Measurements from ENCODE around the gene ANXA7. TPM values are rescaled to one million over a fixed set of nuclear protein-coding genes. Genes with fewer than 3 reads are reported as not detected.
"Not testable (repeated sequence)": the region's sequence is repeated elsewhere in the genome, so short reads cannot be mapped to it uniquely, and the experiment has no call there.

The ANXA7 gene
- total RNA-seq, 2 donors from 2014 or later = 104 to 153 TPM

GRCh38 chr10:73368238-73368637 is 45.6 kb downstream of the ANXA7 start:
- Mint-ChIP-seq H3K9me3 (no peaks in the 10 kb centered on the region), H3K36me3 (peaks cover 10 to 34% of the 10 kb centered on the region in 2 donors), H3K27ac (peak overlapping the region; percentile 11 to 59)
- DNase-seq (ENCODE audit: low spot score in 2 of 2) (no peak), ATAC-seq (peak; percentile 90 to 95)

DNA sequence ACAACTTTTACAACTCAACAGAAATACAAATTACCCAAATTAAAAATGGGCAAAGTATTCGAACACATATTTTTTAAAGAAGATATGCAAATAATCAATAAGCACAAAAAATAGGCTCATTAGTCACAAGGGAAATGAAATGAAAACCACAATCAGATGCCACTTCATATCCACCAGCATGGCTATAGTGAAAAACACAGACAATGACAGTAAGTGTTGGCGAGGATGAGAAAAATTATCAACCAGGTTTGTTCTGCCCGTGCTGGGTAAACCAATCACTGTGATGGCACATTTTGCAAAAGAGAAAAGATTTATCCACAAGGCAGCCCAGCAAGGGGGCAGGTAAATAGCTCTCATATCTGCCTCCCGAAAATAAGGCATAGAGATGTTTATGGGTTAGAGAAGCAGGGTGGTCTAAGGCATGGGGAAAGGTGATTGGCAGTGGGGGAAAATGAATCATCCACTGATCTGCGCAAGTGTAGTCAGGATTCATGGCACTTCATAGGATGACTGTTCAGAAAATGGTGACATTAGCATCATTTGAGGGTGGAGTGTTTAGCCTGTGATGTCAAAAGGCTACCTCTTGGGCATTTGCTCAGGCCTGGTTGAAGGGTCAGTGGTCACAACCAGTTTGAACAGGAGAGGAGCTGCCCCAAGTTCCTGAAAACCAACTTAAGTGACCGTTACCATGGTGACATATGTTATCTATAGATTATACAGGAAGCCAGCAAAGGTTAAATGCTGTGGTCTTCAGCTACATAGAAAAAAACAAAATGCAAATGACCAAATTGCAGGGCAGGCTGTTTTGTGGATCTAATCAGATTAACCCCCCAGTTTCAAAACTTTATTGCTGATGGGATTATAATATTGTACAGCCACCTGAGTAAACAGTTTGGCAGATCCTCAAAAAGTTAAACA is 47.2 kb downstream of the ANXA7 start:
- Mint-ChIP-seq H3K27ac (peak overlapping the region; percentile 59 to 80), H3K36me3 (peaks cover 10 to 32% of the 10 kb centered on the region in 2 donors), H3K9me3 (no peaks in the 10 kb centered on the region)
- no peak for ATAC-seq
- DNase-seq (ENCODE audit: low spot score in 2 of 2) = no peak

- H3K36me3 Mint-ChIP-seq = peaks cover 10 to 32% of the 10 kb centered on the region in 2 donors
- no peaks in the 10 kb centered on the region for H3K9me3 Mint-ChIP-seq
- ATAC-seq (no peak), DNase-seq (ENCODE audit: low spot score in 2 of 2) (no peak)
- H3K27ac Mint-ChIP-seq = no peak overlapping the region
Measured at GRCh38 chr10:73364964-73365363, 48.9 kb downstream of the ANXA7 start.

DNA sequence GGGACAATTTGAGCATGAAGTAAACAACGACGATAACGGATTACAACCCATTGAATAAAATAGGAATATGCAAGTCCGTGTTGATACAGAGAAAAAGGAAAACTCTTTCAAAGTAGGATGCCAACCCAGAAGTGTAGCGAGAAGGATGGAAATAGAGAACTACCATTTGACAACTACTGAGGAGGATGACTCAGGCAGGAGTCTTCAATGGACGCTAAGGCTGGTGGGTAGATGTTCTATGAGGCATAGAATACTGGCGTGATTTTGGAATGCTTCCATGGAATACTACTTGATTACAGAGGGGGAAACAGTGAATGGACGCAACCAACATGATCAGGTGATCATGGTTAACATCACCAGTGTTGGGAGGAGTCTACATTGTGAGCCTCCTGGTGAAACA is 54.4 kb downstream of the ANXA7 start:
- DNase-seq (ENCODE audit: low spot score in 2 of 2) (no peak), ATAC-seq (no peak)
- peaks cover 0 to 5% of the 10 kb centered on the region in 2 donors for H3K36me3 Mint-ChIP-seq

GRCh38 chr10:73358331-73359279 is 55.3 kb downstream of the ANXA7 start, which contains the start of gene CFAP70:
CFAP70 (minus strand) TSS chr10:73358864; CDS start chr10:73354796, 4,068 bp downstream.
- peak; percentile 97 to 98 for ATAC-seq
- no peaks in the 10 kb centered on the region for H3K9me3 Mint-ChIP-seq
- peak within 1 kb of the TSS; percentile 94 to 99 for H3K27ac Mint-ChIP-seq
- DNase-seq (ENCODE audit: low spot score in 2 of 2) = peak; percentile 91 to 93
- H3K36me3 Mint-ChIP-seq = peaks cover 0 to 5% of the 10 kb centered on the region in 2 donors

More for the DNA sequence above, 54.4 kb downstream of the ANXA7 start:
- Mint-ChIP-seq H3K27ac (no peak overlapping the region), H3K9me3 (no peaks in the 10 kb centered on the region)

DNA sequence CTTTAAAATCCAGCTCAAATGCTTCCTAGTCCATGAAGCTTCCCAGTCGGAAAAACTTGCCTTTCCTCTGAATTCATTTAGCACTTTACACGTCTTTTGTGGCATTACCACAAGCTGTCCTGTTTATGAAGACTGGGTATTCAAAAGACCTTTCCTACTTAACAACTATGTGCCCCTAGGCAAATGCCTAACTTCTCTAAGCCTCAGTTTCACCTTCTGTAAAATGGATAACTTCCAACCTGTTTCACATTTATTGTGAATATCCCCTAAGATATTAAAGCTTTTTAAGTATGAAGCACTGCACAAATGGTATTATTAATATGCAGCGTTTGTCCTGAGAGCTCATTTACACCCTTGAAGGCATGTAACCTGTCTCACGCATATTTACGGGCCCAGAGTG is 56.0 kb downstream of the ANXA7 start:
- no peak for DNase-seq (ENCODE audit: low spot score in 2 of 2)
- Mint-ChIP-seq H3K27ac (peak overlapping the region; percentile 94 to 99), H3K36me3 (peaks cover 0 to 5% of the 10 kb centered on the region in 2 donors), H3K9me3 (no peaks in the 10 kb centered on the region)
- ATAC-seq = no peak

GRCh38 chr10:73357166-73357565 is 56.7 kb downstream of the ANXA7 start:
- DNase-seq (ENCODE audit: low spot score in 2 of 2) (no peak), ATAC-seq (no peak)
- no peak overlapping the region for H3K27ac Mint-ChIP-seq
- peaks cover 0 to 5% of the 10 kb centered on the region in 2 donors for H3K36me3 Mint-ChIP-seq
- no peaks in the 10 kb centered on the region for H3K9me3 Mint-ChIP-seq

DNA sequence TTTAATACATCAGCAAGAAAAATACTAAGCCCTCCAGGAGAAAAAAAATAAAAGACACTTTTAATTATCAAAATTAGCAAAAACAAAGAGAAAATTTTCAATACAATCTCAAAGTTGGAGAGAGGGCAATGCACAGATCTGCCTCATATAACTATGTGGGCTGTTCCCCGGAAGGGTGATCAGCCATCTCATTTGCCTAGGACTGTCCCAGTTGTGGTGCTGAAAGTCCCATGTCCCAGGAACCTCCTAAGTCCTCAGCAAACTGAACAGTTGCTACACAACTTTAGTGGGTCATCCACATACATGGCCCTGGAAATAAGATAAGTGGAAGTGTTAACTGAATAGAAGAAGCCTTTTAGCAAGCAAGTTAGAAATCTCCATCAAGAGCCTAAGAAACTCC is 69.6 kb downstream of the ANXA7 start:
- H3K27ac Mint-ChIP-seq = no peak overlapping the region
- no peak for ATAC-seq

DNA sequence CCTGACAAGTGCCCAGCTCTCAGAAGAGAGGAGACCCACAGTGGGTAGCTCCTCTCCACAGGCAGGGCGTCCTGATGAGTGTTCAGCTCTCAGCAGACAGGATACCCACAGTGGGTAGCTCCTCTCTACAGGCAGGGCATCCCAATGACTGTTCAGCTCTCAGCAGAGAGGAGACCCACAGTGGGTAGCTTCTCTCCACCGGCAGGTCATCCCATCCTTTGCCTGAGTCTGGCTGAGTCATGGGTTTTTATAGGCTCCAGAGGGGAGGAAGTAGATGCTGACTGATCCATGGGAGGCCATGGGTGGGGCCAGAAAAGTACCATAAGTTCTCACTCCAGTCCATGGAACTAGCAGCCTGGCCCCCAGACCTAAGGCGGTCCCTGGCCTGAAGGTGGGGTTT is 73.7 kb downstream of the ANXA7 start:
- no peaks in the 10 kb centered on the region for H3K9me3 Mint-ChIP-seq
- DNase-seq (ENCODE audit: low spot score in 2 of 2) (no peak), ATAC-seq (no peak)
- no peaks in the 10 kb centered on the region for H3K36me3 Mint-ChIP-seq
- H3K27ac Mint-ChIP-seq = no peak overlapping the region

More for the DNA sequence above, 69.6 kb downstream of the ANXA7 start:
- H3K9me3 Mint-ChIP-seq = no peaks in the 10 kb centered on the region
- DNase-seq (ENCODE audit: low spot score in 2 of 2) = no peak
- H3K36me3 Mint-ChIP-seq = no peaks in the 10 kb centered on the region

GRCh38 chr10:73339436-73339835 is 74.4 kb downstream of the ANXA7 start:
- H3K27ac Mint-ChIP-seq = no peak overlapping the region
- H3K36me3 Mint-ChIP-seq = no peaks in the 10 kb centered on the region
- no peaks in the 10 kb centered on the region for H3K9me3 Mint-ChIP-seq
- ATAC-seq = no peak
- no peak for DNase-seq (ENCODE audit: low spot score in 2 of 2)

GRCh38 chr10:73338801-73339368 is 75.0 kb downstream of the ANXA7 start:
- H3K36me3 Mint-ChIP-seq = no peaks in the 10 kb centered on the region
- DNase-seq (ENCODE audit: low spot score in 2 of 2) = no peak
- no peak for ATAC-seq
- no peaks in the 10 kb centered on the region for H3K9me3 Mint-ChIP-seq
- no peak overlapping the region for H3K27ac Mint-ChIP-seq

- no peak for ATAC-seq
- no peak for DNase-seq (ENCODE audit: low spot score in 2 of 2)
- H3K27ac Mint-ChIP-seq = no peak overlapping the region
- H3K9me3 Mint-ChIP-seq = no peaks in the 10 kb centered on the region
- H3K36me3 Mint-ChIP-seq = no peaks in the 10 kb centered on the region
Measured at GRCh38 chr10:73333202-73333601, 80.7 kb downstream of the ANXA7 start.

GRCh38 chr10:73332379-73332778 is 81.5 kb downstream of the ANXA7 start:
- Mint-ChIP-seq H3K27ac (no peak overlapping the region), H3K36me3 (no peaks in the 10 kb centered on the region), H3K9me3 (no peaks in the 10 kb centered on the region)
- DNase-seq (ENCODE audit: low spot score in 2 of 2) (no peak), ATAC-seq (no peak)

- not testable (repeated sequence) for ATAC-seq; H3K27ac Mint-ChIP-seq; DNase-seq (ENCODE audit: low spot score in 2 of 2); H3K36me3 Mint-ChIP-seq; H3K9me3 Mint-ChIP-seq
Measured at GRCh38 chr10:73328523-73328922, 85.3 kb downstream of the ANXA7 start.

GRCh38 chr10:73325290-73325689 is 88.6 kb downstream of the ANXA7 start:
- ATAC-seq = not testable (repeated sequence)

More at GRCh38 chr10:73325290-73325689, 88.6 kb downstream of the ANXA7 start:
- H3K27ac Mint-ChIP-seq; H3K36me3 Mint-ChIP-seq; H3K9me3 Mint-ChIP-seq; DNase-seq (ENCODE audit: low spot score in 2 of 2): not testable (repeated sequence)

Measured in activated naive CD4-positive, alpha-beta T cell treated with anti-CD3 and anti-CD28 coated beads, Interleukin-2, amount 50 U/mL, for 72 hours (primary cell).